NB4 (cell line): ENCODE data around the gene CLMN.
"Not testable (repeated sequence)": the region's sequence is repeated elsewhere in the genome, so short reads cannot be mapped to it uniquely, and the experiment has no call there.

Experiments
- MAX ChIP-seq: IDR thresholded peaks from 2 replicates; pipeline ENCODE4 v1.6.1; 2011; ENCODE audit warnings: low read depth, low read length
- MYC ChIP-seq: IDR thresholded peaks from 2 replicates; pipeline ENCODE4 v1.6.1; 2011; ENCODE audit warnings: low read depth, low read length
- POLR2A ChIP-seq: IDR thresholded peaks from 2 replicates; pipeline ENCODE4 v1.6.1; 2011; ENCODE audit warnings: mild to moderate bottlenecking; ENCODE audit not compliant: insufficient read length; ENCODE audit errors: extremely low read depth
- TF ChIP-seq, protein P1 (sequence below): IDR thresholded peaks from one replicate; pipeline ENCODE4 v1.5.1; 2012; ENCODE audit warnings: low read depth, low read length

GRCh38 chr14:95175670-95176069 is 144.0 kb downstream of the CLMN start:
- TF ChIP-seq, protein P1, sequence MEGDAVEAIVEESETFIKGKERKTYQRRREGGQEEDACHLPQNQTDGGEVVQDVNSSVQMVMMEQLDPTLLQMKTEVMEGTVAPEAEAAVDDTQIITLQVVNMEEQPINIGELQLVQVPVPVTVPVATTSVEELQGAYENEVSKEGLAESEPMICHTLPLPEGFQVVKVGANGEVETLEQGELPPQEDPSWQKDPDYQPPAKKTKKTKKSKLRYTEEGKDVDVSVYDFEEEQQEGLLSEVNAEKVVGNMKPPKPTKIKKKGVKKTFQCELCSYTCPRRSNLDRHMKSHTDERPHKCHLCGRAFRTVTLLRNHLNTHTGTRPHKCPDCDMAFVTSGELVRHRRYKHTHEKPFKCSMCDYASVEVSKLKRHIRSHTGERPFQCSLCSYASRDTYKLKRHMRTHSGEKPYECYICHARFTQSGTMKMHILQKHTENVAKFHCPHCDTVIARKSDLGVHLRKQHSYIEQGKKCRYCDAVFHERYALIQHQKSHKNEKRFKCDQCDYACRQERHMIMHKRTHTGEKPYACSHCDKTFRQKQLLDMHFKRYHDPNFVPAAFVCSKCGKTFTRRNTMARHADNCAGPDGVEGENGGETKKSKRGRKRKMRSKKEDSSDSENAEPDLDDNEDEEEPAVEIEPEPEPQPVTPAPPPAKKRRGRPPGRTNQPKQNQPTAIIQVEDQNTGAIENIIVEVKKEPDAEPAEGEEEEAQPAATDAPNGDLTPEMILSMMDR: not testable (repeated sequence)
- TF ChIP-seq POLR2A, MYC, MAX: not testable (repeated sequence)
